Hepatocyte (in vitro differentiated cells): ENCODE measurements around the gene CASTOR2. TPM values are rescaled to one million over a fixed set of nuclear protein-coding genes. Genes with fewer than 3 reads are reported as not detected.

Source experiments
- DNase-seq: peaks from one replicate; pipeline ENCODE4 v3.0.0-alpha.2; 2016; ENCODE audit warnings: low spot score
- H2AFZ ChIP-seq: fragments of 200-600 bp; sonication (generic); 2 replicates; pipeline ENCODE4 v1.6.0; 2016; ENCODE audit warnings: antibody characterized with exemption, mild to moderate bottlenecking
- H3K27ac ChIP-seq: fragments of 200-600 bp; sonication (generic); 2 replicates; pipeline ENCODE4 v1.5.1; 2016; ENCODE audit warnings: mild to moderate bottlenecking
- H3K27me3 ChIP-seq: fragments of 200-600 bp; sonication (generic); 2 replicates; pipeline ENCODE4 v1.6.1; 2016
- H3K36me3 ChIP-seq: fragments of 200-600 bp; sonication (generic); replicated peaks from 2 replicates; pipeline ENCODE4 v1.5.1; 2016; ENCODE audit warnings: low read depth; ENCODE audit not compliant: insufficient read depth
- H3K4me1 ChIP-seq: fragments of 200-600 bp; sonication (generic); 2 replicates; pipeline ENCODE4 v1.5.1; 2016; ENCODE audit warnings: mild to moderate bottlenecking, moderate library complexity; ENCODE audit not compliant: insufficient read depth
- H3K4me2 ChIP-seq: fragments of 200-600 bp; sonication (generic); 2 replicates; pipeline ENCODE4 v1.6.0; 2016
- H3K4me3 ChIP-seq: fragments of 200-600 bp; sonication (generic); 2 replicates; pipeline ENCODE4 v1.5.1; 2016; ENCODE audit warnings: mild to moderate bottlenecking
- H3K79me2 ChIP-seq: fragments of 200-600 bp; sonication (generic); 2 replicates; pipeline ENCODE4 v1.6.0; 2017; ENCODE audit warnings: mild to moderate bottlenecking
- H3K9me2 ChIP-seq: fragments of 200-600 bp; sonication (generic); replicated peaks from 2 replicates; pipeline ENCODE4 v1.6.0; 2017; ENCODE audit warnings: mild to moderate bottlenecking; ENCODE audit not compliant: insufficient read depth
- H3K9me3 ChIP-seq: fragments of 200-600 bp; sonication (generic); 2 replicates; pipeline ENCODE4 v1.5.1; 2016; ENCODE audit warnings: low read depth, mild to moderate bottlenecking
- H4K20me1 ChIP-seq: fragments of 200-600 bp; sonication (generic); 2 replicates; pipeline ENCODE4 v1.6.0; 2016; ENCODE audit warnings: mild to moderate bottlenecking; ENCODE audit not compliant: insufficient read depth, poor library complexity, severe bottlenecking
- EZH2 ChIP-seq: fragments of 200-600 bp; sonication (generic); IDR thresholded peaks from 2 replicates; pipeline ENCODE4 v1.6.1; 2016; ENCODE audit warnings: antibody characterized with exemption, mild to moderate bottlenecking, borderline replicate concordance
- EZH2phosphoT487 ChIP-seq: fragments of 200-600 bp; sonication (generic); IDR thresholded peaks from one replicate; pipeline ENCODE4 v1.6.1; 2018; ENCODE audit warnings: antibody characterized with exemption, mild to moderate bottlenecking, low read depth, moderate library complexity; ENCODE audit not compliant: unreplicated experiment, severe bottlenecking
- WGBS: methylation state at CpG from one replicate; pipeline ENCODE4 v1.1.6; 2016; ENCODE audit warnings: low lambda C conversion rate; ENCODE audit errors: missing lambda C conversion rate; 5-methylcytosine and 5-hydroxymethylcytosine counted together
- polyA plus RNA-seq: library from polyadenylated mRNA; unstranded; fragments of >200 nt; fragmentation: Nextera tagmentation; extraction: Ambion mirVana; gene quantifications from 2 replicates; pipeline ENCODE4 v1.2.1, GENCODE V29; 2016
- total RNA-seq: library from RNA; depleted of rRNA; stranded (reverse); fragments of >200 nt; gene quantifications from 2 replicates; pipeline ENCODE4 v1.2.3, GENCODE V29; 2014
- TF ChIP-seq, protein P1 (sequence below): fragments of 200-600 bp; sonication (generic); IDR thresholded peaks from 2 replicates; pipeline ENCODE4 v1.5.1; 2016; ENCODE audit warnings: antibody characterized with exemption, mild to moderate bottlenecking; ENCODE audit not compliant: poor library complexity

Gene CASTOR2
- total and polyA plus RNA-seq, 2 experiments from 2014 or later = 11.5 to 19.9 TPM

DNA sequence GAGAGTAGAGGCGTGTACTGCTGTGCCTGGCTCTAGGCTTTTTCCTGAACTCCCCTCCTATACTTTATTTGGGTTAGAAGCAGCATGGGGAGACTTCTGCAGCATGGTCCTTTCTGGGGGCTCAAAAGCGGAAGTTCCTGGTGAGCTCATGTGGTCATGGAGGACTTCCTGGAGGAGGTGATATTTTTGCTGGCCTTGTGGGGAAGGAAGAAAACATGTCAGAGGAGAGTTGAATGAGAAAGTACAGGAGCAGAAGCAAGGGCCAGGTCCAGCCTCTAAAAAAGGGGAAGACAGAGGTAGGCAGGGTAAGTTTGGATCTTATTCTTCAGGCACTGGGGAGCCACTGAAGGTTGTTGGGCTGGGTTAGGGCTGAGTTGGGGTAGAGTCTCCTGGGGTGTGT, 45.5 kb downstream of the CASTOR2 start:
- H2AFZ ChIP-seq = no peak overlapping the region
- H3K4me3 ChIP-seq = no peak overlapping the region
- TF ChIP-seq EZH2 (no peak), EZH2phosphoT487 (no peak)
- TF ChIP-seq, protein P1, sequence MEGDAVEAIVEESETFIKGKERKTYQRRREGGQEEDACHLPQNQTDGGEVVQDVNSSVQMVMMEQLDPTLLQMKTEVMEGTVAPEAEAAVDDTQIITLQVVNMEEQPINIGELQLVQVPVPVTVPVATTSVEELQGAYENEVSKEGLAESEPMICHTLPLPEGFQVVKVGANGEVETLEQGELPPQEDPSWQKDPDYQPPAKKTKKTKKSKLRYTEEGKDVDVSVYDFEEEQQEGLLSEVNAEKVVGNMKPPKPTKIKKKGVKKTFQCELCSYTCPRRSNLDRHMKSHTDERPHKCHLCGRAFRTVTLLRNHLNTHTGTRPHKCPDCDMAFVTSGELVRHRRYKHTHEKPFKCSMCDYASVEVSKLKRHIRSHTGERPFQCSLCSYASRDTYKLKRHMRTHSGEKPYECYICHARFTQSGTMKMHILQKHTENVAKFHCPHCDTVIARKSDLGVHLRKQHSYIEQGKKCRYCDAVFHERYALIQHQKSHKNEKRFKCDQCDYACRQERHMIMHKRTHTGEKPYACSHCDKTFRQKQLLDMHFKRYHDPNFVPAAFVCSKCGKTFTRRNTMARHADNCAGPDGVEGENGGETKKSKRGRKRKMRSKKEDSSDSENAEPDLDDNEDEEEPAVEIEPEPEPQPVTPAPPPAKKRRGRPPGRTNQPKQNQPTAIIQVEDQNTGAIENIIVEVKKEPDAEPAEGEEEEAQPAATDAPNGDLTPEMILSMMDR = no peak
- DNase-seq = no peak
- H3K9me2 ChIP-seq = no peaks in the 10 kb centered on the region
- no peaks in the 10 kb centered on the region for H4K20me1 ChIP-seq
- H3K4me2 ChIP-seq = no peak overlapping the region
- H3K9me3 ChIP-seq = no peaks in the 10 kb centered on the region
- H3K27ac ChIP-seq = no peak overlapping the region
- 94% methylated on average over 2 of the region's 2 CpGs for WGBS
- no peaks in the 10 kb centered on the region for H3K27me3 ChIP-seq
- H3K36me3 ChIP-seq = no peaks in the 10 kb centered on the region
- peaks cover 5% of the 10 kb centered on the region for H3K79me2 ChIP-seq
- H3K4me1 ChIP-seq = no peaks in the 10 kb centered on the region

DNA sequence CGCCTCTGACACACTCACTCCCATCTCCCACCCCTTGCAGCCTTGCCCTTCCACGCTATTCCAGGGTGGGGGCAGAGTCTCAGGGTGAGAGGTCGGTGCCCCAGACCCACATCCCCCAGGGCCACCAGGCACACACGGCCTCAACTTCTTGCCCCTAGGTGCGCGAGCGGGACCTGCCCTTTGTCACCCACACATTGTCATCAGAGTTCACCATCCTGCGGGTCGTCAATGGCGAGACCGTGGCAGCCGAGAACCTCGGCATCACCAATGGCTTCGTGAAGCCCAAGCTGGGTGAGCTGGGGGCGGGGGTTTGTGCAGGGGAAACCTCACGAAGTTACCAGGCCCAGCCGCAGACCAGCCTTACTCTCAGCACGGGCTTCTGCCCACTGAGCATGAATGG, 53.3 kb downstream of the CASTOR2 start:
- no peak for DNase-seq
- no peaks in the 10 kb centered on the region for H3K4me1 ChIP-seq
- H3K4me3 ChIP-seq = no peak overlapping the region
- no peaks in the 10 kb centered on the region for H3K9me3 ChIP-seq
- H3K27me3 ChIP-seq = no peaks in the 10 kb centered on the region
- no peak overlapping the region for H3K27ac ChIP-seq
- no peak overlapping the region for H2AFZ ChIP-seq
- no peak overlapping the region for H3K4me2 ChIP-seq
- TF ChIP-seq EZH2 (no peak), EZH2phosphoT487 (no peak)
- TF ChIP-seq, protein P1 = no peak
- 95% methylated on average over 18 of the region's 18 CpGs for WGBS
- H3K79me2 ChIP-seq = no peaks in the 10 kb centered on the region
- no peaks in the 10 kb centered on the region for H4K20me1 ChIP-seq
- no peaks in the 10 kb centered on the region for H3K36me3 ChIP-seq
- H3K9me2 ChIP-seq = no peaks in the 10 kb centered on the region

DNA sequence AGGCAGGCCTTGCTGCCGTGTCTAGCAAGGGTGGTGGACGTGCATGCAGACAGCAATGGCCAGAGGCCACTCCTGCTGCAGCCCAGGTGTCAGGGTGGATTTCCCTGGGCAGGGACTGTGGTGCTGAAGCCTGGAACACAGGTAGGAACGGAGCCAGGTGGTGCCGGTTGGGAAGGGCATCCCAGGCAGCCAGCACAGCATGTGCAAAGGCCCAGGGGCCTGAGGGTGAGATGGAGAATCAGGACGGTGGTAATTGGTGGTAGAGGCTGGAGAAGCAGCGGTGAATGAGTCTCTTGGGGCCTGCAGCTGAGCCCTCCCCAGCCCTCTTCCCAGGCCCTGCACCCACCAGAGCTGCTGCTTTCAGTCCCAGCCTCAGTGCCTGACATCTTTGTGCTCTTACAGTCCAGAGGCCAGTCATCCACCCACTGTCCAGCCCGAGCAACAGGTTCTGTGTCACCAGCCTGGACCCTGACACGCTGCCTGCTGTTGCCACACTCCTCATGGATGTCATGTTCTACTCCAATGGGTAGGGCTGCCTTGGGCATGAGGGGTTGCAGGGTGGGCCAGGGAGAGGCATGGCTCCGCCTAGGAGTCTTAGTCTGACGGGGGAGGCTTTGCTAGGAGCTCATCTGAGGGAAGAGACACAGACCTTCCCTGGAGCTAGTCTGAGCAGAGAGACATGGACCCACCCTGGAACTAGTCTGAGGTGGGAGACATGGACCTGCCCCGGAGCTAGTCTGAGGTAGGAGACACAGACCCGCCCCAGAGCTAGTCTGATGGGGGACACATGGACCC, 54.3 kb downstream of the CASTOR2 start:
- no peak overlapping the region for H3K4me3 ChIP-seq
- DNase-seq = no peak

More for the DNA sequence above, 54.3 kb downstream of the CASTOR2 start:
- no peaks in the 10 kb centered on the region for H3K9me3 ChIP-seq
- H3K36me3 ChIP-seq = no peaks in the 10 kb centered on the region
- H4K20me1 ChIP-seq = no peaks in the 10 kb centered on the region
- 95% methylated on average over 12 of the region's 12 CpGs for WGBS
- H3K27ac ChIP-seq = no peak overlapping the region
- TF ChIP-seq EZH2 (no peak), EZH2phosphoT487 (no peak)
- TF ChIP-seq, protein P1 = no peak
- H3K4me2 ChIP-seq = no peak overlapping the region
- H2AFZ ChIP-seq = no peak overlapping the region
- no peaks in the 10 kb centered on the region for H3K4me1 ChIP-seq
- no peaks in the 10 kb centered on the region for H3K27me3 ChIP-seq
- H3K9me2 ChIP-seq = no peaks in the 10 kb centered on the region
- no peaks in the 10 kb centered on the region for H3K79me2 ChIP-seq
